Lung microvascular endothelial cell (primary cell): ENCODE results near the gene IMPA2. TPM values are rescaled to one million over a fixed set of nuclear protein-coding genes. Genes with fewer than 3 reads are reported as not detected.
A peak's percentile ranks its signal among the peaks of the same experiment; 100 is the strongest.
"Not testable (repeated sequence)": the region's sequence is repeated elsewhere in the genome, so short reads cannot be mapped to it uniquely, and the experiment has no call there.

ENCODE experiments used
- DNase-seq, 2 donors: peaks; one replicate each; pipeline versions ENCODE4 v3.0.0 to v3.0.0-alpha.2; 2010; ENCODE audit warnings: low read depth in 2 of 2
- total RNA-seq: library from RNA; depleted of rRNA; stranded (reverse); fragments of >200 nt; gene quantifications from 2 replicates; pipeline ENCODE4 v1.2.1, GENCODE V29; 2014

IMPA2 gene
- total RNA-seq, result 3.1 and 11.1 TPM in 2 replicates

- DNase-seq, result no peak
Measured at GRCh38 chr18:11981192-11981542, at the start of gene IMPA2. Gene IMPA2, plus strand, starts transcription at chr18:11981507. Its CDS starts 163 bp downstream, at chr18:11981670.

- DNase-seq, result no peak
Measured at GRCh38 chr18:11932393-11932792, 48.9 kb upstream of the IMPA2 start.

DNA sequence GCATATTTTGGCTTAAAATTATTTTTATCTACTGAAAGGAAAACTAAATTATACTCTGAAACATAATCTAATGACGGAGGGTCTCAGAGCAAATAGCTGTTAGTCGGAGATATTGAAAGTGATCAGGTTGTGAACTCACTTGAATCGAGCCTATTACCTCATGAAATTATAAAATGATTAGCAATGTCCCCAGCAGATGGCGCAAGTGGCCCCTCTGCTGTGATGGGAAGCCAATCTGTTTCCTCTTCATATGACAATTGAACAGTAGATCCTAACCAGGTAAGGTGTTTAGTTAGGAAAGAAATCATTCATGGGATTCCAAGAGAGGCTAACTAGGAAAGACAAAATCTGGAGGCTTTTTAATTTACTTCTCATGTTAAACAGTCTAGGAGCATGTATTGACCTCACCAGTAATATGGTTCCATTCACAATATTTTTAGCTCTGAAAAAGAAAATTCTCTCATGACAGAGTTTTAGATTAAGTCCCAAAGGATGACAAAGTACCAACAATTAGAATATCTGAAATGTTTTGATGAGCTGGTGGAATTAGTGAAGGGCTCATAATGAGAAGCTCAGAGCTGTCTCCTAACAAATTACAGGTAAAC, 43.3 kb upstream of the IMPA2 start:
- peak; percentile 69 to 82 for DNase-seq

GRCh38 chr18:11940956-11941355, 40.4 kb upstream of the IMPA2 start:
- DNase-seq, result no peak

- no peak for DNase-seq
Measured at GRCh38 chr18:11943551-11943950, 37.8 kb upstream of the IMPA2 start.

DNA sequence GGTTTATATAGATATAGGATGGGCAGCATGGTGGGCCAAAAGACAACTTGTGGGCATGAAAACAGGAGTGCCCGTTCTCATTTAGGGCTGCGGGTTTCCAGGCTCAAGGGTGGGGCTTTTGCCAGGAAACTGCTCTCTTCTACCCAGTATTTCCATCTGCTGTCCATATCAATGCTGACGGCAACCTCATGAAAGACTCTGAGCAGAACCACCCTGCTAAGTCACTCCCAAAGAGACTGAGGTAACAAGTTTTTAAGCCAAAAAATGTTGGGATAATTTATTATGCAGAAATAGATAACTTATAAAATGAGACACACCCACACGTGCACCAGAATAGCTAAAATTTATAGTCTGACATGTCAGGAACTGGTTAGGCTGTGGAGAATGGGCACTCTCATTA, 37.1 kb upstream of the IMPA2 start:
- DNase-seq, result no peak

DNA sequence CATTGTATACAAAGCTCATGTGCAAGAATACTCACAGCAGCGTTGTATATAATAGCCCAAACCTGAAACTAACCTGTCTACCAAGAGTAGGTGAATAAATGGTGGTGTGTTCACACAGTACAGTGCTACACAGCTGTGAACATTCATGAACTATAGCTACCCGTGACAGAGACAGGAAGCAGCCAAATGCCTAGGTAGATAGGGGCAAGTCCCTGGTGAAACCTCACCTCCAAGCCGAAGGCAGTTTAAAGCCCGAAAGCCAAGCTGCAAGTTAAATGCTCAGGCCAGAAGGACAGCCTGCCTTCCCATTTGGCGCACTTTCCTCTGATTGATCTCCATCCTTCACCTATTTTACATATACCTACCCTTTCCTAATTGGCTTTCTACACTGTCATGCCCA, 36.5 kb upstream of the IMPA2 start:
- DNase-seq, result no peak

DNA sequence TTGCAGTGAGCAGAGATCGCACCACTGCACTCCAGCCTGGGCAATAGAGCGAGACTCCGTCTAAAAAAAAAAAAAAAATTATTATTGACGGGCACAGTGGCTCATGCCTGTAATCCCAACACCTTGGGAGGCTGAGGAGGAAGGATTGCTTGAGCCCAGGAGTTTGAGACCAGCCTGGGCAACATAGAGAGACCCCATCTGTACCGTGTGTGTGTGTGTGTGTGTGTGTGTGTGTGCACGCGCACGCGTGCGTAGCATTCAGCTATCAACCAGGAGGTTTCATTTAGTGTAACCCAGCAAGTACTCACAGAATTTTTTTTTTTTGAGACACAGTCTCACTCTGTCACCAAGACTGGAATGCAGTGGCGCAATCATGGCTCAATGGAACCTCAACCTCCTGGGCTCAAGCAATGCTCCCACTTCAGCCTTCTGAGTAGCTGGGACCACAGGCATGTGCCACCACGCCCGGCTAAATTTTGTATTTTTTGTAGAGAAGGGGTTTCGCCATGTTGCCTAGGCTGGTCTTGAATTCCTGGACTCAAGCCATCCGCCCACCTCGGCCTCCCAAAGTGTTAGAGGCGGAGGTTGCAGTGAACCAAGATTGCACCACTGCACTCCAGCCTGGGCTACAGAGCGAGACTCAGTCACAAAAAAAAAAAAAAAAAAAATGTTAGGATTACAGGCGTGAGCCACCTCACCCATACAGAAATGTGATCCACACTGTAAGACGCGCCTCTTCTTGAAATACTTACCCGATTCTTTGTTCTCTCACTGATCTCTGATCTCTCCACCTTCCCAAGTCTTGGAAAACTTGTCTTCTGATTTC, 35.3 kb upstream of the IMPA2 start:
- DNase-seq, result not testable (repeated sequence)

DNA sequence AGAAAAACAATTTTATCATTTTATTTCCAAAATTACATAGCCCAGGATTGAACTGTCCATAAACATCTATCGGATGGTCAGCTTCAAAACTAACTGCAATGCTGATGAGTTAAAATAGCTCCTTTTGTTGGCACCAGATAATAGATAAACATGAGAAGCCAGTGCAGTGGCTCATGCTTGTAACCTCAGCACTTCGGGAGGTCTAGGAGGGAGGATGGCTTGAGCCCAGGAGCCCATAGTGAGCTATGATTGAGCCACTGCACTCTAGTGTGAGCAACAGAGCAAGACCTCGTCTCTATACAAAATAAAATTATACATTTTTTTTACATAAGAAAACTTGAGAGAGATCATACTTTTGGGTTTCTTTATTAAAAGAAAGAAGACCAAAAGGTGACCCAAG, 34.6 kb upstream of the IMPA2 start:
- DNase-seq, result peak; percentile 10 to 78

DNA sequence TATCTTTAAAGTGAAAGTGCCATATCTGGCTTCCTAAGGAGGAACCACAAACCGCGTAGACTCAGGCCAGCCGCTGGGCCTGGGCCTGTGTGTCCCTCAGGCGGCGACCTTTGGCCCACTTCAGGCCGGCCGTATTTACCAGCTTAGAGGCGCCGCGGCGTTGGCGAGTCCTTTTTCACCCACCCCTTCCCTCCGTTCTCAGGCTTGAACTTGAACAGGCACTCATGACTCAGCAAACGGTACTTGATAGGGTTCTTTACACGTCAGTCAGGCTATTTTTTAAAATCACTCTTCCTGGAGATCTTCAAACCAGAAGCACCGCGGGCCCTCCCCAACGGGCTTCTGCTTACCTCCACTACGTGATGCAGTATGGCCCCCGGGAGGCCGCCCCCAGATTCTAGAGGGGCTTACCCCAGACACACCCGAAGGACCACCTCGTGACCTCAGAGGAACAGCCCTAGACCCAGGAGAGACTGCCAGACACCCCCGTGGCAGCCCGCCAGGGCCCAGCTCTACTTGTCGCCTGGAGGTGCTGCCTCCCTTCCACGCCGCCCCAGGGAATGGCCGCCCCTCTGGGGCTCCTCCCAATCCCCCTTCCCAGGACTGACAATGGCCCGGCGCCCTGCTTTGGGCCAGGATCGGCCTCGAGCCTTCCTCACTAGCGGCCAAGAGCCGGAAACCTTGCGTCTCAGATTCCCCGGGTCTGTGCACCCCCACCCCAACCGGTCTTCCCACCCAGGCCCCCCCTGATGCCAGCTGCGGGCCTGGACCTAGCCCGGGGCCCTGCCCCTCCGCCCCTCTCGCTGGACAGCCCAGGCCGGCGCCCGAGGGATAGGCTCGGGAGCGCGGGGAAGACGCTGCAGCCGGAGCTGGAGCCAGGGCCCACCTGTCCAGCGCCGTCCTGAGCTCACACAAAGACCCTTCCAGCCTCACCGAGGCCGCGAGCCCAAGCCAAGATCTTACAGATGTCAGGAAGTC, 33.8 kb upstream of the IMPA2 start:
- DNase-seq, result peak; percentile 88 to 96

DNA sequence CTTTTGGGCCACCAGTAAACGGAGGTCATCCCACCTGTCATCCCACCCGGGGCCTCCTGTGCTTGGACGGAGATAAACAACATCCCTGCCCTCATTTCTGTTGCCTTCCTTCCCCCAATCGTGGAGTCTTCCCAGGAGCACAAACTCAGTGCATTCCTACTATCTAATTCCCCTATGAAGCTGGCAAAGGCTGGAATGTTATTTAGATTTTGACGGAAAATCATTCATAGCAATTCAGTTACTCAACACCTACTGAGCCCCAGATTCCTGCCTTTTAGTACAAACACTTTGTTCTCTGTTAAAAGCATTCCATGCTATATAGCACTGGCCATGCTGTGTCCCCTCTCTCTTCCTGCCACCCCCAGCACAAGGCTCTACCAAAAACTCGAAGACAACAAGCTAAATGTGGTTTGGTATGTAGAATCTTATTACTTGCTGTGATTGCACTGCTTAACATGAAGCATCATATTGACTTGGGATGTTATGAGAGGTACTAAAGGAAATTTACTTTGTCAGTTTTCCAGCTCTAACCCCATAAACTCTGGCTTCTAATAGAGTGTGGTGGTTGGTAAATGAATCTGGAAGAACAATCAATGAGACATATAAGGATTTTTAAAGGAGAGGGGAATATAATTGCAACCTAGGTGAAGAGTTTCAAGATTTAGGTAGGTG, 32.3 kb upstream of the IMPA2 start:
- DNase-seq, result peak in 1 of 2 donors; percentile 17

- no peak for DNase-seq
Measured at GRCh38 chr18:11950824-11951223, 30.5 kb upstream of the IMPA2 start.

GRCh38 chr18:11951390-11951851, 29.9 kb upstream of the IMPA2 start:
- no peak for DNase-seq

DNA sequence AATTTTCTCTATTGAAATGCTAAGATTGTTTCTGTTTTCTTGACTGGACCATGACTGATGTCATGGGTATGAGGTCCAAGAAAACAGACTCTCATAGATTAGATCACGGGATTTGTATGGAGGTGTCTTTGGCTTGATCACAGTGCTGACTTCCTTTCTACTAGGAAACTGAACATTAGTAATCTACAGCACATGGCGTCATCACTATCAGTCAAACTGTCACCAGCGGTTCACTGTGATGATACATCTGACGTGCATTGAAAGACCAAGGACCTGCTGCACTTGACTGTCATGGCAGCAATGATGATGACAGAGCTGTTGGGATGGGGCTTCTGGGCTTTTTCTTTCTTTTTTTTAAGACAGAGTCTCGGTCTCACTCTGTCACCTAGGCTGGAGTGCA, 28.2 kb upstream of the IMPA2 start:
- peak in 1 of 2 donors; percentile 34 for DNase-seq

GRCh38 chr18:11955239-11956029, 25.9 kb upstream of the IMPA2 start:
- peak; percentile 50 to 82 for DNase-seq

DNA sequence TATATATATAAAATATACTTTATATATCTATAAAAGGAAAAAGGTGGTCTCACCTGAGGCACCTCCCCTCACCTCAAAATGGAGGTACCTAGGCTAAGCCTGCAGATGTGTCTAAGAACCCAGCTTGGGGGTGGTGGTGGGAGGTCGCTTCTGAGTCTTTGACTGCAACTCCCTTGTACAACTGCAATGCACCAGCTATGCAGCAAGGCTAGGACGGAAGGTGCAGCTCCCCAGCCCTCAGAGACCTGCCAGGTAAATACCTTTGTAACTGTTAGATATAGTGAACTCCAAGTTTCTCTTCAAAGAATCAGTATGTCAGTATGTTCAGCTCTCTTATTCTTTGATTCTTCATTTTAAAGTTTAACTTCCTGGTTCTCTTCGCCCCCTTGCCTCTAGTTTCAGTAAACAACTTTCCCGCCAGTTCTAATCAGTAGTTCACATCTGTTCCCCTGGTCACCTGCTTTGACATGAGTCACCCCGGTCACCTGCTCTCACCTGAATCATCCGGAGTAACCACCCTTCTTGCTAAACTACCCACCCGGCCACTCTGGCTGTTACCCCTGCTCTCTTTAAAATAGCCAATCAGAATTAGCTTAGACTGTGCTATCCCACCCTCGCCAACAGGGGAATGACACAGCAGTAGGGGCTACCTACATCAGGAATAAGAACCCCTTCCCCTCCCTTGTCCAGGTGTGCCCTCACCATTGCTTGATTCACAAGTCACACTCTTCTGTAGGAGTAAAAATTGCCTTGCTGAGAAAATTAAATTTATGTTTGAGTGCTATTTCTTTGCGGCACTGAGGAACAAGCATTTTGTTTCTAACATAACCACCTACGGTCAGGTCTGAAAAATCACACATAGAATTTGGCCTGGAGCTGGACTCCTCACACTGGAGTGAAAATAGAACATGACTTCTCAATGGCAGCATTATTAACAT, 24.7 kb upstream of the IMPA2 start:
- no peak for DNase-seq

DNA sequence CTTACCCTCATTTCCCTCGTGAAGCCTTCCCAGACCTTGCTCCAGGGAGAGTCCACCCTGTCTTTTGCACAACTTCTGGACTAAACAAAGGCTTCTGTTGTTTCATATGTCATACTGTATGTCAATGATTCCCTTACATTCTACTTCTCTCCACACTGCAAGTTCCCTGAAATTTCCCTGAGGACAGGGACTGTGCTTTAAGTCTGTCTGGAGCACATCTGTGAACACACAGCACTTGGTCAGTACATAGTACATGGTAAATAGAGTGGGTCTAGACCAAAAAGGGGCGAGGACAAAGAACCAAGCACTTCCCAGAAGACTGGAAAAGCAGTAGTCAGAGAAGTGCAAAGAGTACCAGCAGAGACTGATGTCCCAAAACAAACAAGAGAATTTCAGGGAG, 23.7 kb upstream of the IMPA2 start:
- no peak for DNase-seq

DNA sequence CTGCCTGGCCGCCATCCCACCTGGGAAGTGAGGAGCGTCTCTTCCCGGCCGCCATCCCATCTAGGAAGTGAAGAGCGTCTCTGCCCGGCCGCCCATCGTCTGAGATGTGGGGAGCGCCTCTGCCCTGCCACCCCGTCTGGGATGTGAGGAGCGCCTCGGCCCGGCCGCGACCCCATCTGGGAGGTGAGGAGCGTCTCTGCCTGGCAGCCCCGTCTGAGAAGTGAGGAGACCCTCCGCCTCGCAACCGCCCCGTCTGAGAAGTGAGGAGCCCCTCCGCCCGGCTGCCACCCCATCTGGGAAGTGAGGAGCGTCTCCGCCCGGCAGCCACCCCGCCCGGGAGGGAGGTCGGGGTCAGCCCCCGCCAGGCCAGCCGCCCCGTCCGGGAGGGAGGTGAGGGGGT, 21.7 kb upstream of the IMPA2 start:
- DNase-seq, result not testable (repeated sequence)

- DNase-seq, result no peak
Measured at GRCh38 chr18:11960743-11961380, 20.4 kb upstream of the IMPA2 start.
